HUES6 (cell line): Measurements from ENCODE around the gene FSD1L.

Experiments used
- H3K27ac ChIP-seq: 2 replicates; pipeline ENCODE4 v1.7.0; 2013; ENCODE audit warnings: low read depth, mild to moderate bottlenecking, low read length, inconsistent platforms
- H3K27me3 ChIP-seq: 2 replicates; pipeline ENCODE4 v1.6.1; 2013; ENCODE audit warnings: low read length; ENCODE audit not compliant: control insufficient read depth, insufficient read depth
- H3K36me3 ChIP-seq: 2 replicates; pipeline ENCODE4 v1.6.1; 2013; ENCODE audit warnings: low read length; ENCODE audit not compliant: control insufficient read depth, insufficient read depth
- H3K4me1 ChIP-seq: 2 replicates; pipeline ENCODE4 v1.6.1; 2013; ENCODE audit warnings: low read length; ENCODE audit not compliant: control insufficient read depth, insufficient read depth
- H3K4me3 ChIP-seq: 2 replicates; pipeline ENCODE4 v1.5.1; 2013; ENCODE audit warnings: low read depth, low read length
- H3K9ac ChIP-seq: one replicate; pipeline ENCODE4 v1.6.1; 2013; ENCODE audit warnings: mild to moderate bottlenecking, low read length
- H3K9me3 ChIP-seq: 2 replicates; pipeline ENCODE4 v1.6.1; 2013; ENCODE audit warnings: low read depth, low read length; ENCODE audit not compliant: control insufficient read depth, insufficient read depth

The FSD1L gene

GRCh38 chr9:105457560-105458294, 9.9 kb downstream of the FSD1L start:
- no peak overlapping the region for H3K4me3 ChIP-seq
- H3K9me3 ChIP-seq, result peaks cover 13% of the 10 kb centered on the region; the same call in 1 of the 2 replicates
- H3K9ac ChIP-seq, result no peak overlapping the region
- no peaks in the 10 kb centered on the region; the same call in 1 of the 2 replicates for H3K36me3 ChIP-seq
- peaks cover 21% of the 10 kb centered on the region for H3K4me1 ChIP-seq
- H3K27me3 ChIP-seq, result no peaks in the 10 kb centered on the region
- H3K27ac ChIP-seq, result peak overlapping the region; percentile 35; the same call in 1 of the 2 replicates

DNA sequence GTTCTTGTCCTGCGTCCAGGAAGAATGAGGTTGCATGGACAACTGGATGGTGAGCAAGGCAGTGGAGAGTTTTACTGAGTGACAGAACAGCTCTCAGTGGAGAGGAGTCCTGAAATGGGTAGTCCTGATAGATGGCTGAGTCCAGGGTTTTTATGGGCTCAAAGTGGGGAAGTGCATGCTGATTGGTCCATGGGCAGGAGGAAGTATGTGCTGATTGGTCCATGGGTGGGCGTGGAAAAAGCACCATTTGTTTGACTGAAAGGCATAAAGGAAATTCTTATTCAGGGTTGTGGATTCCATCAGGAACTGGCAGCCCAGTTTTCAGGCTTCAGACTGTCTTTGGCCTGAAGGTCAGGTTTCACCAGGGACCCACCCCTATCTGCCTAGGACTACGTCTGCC, 10.6 kb downstream of the FSD1L start:
- Histone ChIP-seq H3K9ac (no peak overlapping the region), H3K4me3 (no peak overlapping the region), H3K4me1 (peaks cover 21% of the 10 kb centered on the region), H3K9me3 (peaks cover 13% of the 10 kb centered on the region; the same call in 1 of the 2 replicates), H3K27me3 (no peaks in the 10 kb centered on the region), H3K27ac (no peak overlapping the region; the same call in 1 of the 2 replicates), H3K36me3 (no peaks in the 10 kb centered on the region; the same call in 1 of the 2 replicates)

DNA sequence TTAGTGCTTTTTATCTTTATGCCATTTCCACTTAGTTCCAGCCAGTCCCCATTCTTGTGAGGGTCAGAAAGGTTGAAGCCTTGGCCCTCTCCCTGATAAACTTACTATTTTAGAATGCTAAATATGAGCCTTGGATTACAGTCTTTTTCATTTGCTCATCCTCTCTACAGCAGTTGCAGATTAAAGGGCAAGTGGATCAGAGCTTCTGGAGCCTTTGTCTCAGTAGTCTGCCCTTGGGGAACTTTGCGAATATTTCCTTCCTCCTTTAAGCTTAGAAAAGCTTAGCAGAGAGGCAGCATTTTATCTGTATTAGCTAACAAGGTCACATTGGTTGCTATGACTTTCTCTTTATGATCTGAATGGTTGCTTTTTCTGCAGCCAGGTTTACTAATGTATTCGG, 11.5 kb downstream of the FSD1L start:
- Histone ChIP-seq H3K27ac (no peak overlapping the region; the same call in 1 of the 2 replicates), H3K4me1 (peaks cover 21% of the 10 kb centered on the region), H3K4me3 (no peak overlapping the region), H3K9ac (no peak overlapping the region), H3K9me3 (peaks cover 13% of the 10 kb centered on the region; the same call in 1 of the 2 replicates), H3K27me3 (no peaks in the 10 kb centered on the region), H3K36me3 (peaks cover 1% of the 10 kb centered on the region)

DNA sequence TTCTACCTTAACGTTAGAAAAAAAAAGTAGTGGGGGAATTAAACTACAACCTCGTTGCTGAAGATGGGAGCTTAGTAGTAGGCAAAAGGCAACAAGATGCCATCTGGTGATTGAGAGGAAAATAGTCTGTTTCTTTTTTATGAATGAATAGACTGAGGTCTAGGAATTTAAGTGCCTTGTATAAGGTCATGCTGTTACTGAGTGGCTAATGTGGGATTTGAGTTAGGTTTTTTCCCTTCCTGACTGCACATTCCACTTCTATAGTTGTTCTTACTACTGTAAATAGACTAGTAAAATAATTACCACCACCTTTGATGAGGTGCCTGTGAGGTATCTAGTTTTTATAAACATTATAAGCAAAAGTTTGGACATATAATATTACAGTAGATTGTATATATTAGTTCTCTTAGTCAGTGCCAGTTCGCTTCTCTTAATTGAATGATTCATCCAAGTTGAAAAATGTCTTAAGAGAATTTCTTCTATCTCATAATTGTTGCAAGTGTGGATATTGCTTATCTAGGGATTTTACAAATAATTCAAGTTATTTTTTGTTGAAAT, 19.1 kb downstream of the FSD1L start:
- Histone ChIP-seq H3K27ac (no peak overlapping the region), H3K27me3 (no peaks in the 10 kb centered on the region), H3K9ac (no peak overlapping the region), H3K9me3 (no peaks in the 10 kb centered on the region), H3K4me1 (no peaks in the 10 kb centered on the region), H3K4me3 (no peak overlapping the region), H3K36me3 (peaks cover 54% of the 10 kb centered on the region)

DNA sequence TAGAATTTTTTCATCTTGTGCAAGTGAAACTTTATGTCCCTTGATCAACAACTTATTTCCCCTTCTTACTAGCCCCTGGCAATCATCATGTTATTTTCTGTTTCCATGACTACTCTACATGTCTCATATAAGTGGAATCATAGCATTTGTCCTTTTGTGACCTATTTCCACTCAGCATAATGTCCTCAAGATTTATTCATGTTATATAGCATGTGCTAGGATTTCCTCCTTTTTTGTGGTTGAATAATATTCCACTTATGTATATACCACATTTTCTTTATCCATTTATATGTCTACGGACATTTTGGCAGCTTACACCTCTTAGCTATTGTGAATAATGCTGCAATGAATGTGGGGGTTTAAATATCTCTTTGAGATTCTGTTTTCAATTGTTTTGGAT, 21.0 kb downstream of the FSD1L start:
- no peak overlapping the region for H3K9ac ChIP-seq
- no peak overlapping the region for H3K4me3 ChIP-seq
- H3K9me3 ChIP-seq, result no peaks in the 10 kb centered on the region
- H3K27me3 ChIP-seq, result no peaks in the 10 kb centered on the region
- H3K4me1 ChIP-seq, result no peaks in the 10 kb centered on the region
- no peak overlapping the region for H3K27ac ChIP-seq
- H3K36me3 ChIP-seq, result peaks cover 54% of the 10 kb centered on the region

- Histone ChIP-seq H3K36me3 (peaks cover 23% of the 10 kb centered on the region), H3K27me3 (no peaks in the 10 kb centered on the region), H3K4me1 (no peaks in the 10 kb centered on the region), H3K9me3 (no peaks in the 10 kb centered on the region), H3K9ac (no peak overlapping the region), H3K27ac (no peak overlapping the region), H3K4me3 (no peak overlapping the region)
These were observed 25.4 kb downstream of the FSD1L start for GRCh38 chr9:105473221-105473620.

DNA sequence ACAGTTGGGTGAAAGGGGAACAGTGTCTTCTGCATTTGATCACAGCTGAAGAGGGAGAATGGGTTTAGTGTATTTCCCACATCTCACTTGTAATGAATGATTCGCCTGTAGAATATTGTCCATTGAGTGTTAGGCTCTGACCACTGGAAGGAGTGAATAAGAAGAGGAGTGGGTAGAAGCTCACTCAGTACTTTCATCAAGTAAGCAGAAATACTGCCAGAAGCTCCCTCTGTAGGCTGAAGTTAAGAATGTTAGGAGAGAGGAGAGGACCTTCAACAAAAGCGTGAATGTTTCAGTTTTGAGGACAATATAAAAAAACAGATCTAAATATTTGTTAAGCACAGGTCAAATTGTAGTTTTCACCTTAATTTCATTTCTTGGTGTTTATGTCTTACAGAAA, 27.5 kb downstream of the FSD1L start:
- H3K4me3 ChIP-seq, result no peak overlapping the region
- H3K9me3 ChIP-seq, result no peaks in the 10 kb centered on the region
- H3K36me3 ChIP-seq, result peaks cover 10% of the 10 kb centered on the region; the same call in 1 of the 2 replicates
- no peak overlapping the region for H3K9ac ChIP-seq
- H3K4me1 ChIP-seq, result no peaks in the 10 kb centered on the region
- H3K27me3 ChIP-seq, result no peaks in the 10 kb centered on the region
- H3K27ac ChIP-seq, result no peak overlapping the region

- H3K27ac ChIP-seq, result no peak overlapping the region
- H3K4me3 ChIP-seq, result no peak overlapping the region
- H3K9me3 ChIP-seq, result no peaks in the 10 kb centered on the region
- H3K9ac ChIP-seq, result no peak overlapping the region
- H3K36me3 ChIP-seq, result no peaks in the 10 kb centered on the region
- no peaks in the 10 kb centered on the region for H3K4me1 ChIP-seq
- no peaks in the 10 kb centered on the region for H3K27me3 ChIP-seq
These were observed 32.0 kb downstream of the FSD1L start for GRCh38 chr9:105479846-105480245.

DNA sequence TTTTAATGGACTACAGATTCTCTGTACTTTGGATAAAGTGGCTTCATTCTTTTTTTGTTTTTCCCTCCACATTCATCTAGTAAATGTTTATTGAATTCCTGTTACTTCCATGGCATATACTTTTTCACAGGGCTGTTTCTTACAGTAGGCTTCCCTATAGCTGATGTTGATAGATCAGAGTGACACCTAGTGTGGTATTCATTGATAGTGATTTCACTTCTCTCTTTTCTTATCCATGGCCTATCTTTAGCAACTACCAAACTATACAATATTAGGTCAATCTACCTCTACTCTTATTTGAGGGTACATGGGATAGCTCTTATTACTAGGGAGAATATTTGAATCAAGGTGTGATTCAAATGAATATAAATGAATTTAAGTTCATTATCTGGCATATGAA, 35.8 kb downstream of the FSD1L start:
- Histone ChIP-seq H3K9me3 (no peaks in the 10 kb centered on the region), H3K27ac (no peak overlapping the region), H3K4me1 (no peaks in the 10 kb centered on the region), H3K4me3 (no peak overlapping the region), H3K27me3 (no peaks in the 10 kb centered on the region), H3K9ac (no peak overlapping the region), H3K36me3 (peaks cover 10% of the 10 kb centered on the region; the same call in 1 of the 2 replicates)

GRCh38 chr9:105484226-105484625, 36.4 kb downstream of the FSD1L start:
- H3K36me3 ChIP-seq, result peaks cover 10% of the 10 kb centered on the region; the same call in 1 of the 2 replicates

DNA sequence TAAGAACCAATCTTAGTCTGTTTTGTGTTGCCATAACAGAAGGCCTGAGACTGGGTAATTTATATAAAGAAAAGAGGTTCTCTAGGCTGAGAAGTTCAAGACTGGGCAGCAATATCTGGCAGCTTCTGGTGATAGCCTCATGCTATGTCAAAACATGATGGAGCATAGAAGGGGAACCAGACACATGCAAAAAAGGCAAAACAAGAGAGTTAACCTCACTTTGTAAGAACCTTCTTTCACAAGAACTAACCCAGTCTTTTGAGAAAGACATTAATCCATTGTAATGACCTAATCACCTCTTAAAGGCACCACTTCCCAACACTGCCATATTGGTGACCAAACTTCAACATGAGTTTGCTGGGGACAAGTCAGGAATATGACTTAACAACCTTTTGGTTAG, 37.3 kb downstream of the FSD1L start:
- H3K27me3 ChIP-seq, result no peaks in the 10 kb centered on the region
- no peak overlapping the region for H3K4me3 ChIP-seq
- no peak overlapping the region for H3K9ac ChIP-seq
- H3K27ac ChIP-seq, result no peak overlapping the region
- no peaks in the 10 kb centered on the region for H3K9me3 ChIP-seq
- peaks cover 10% of the 10 kb centered on the region; the same call in 1 of the 2 replicates for H3K36me3 ChIP-seq
- no peaks in the 10 kb centered on the region for H3K4me1 ChIP-seq

More at GRCh38 chr9:105484226-105484625, 36.4 kb downstream of the FSD1L start:
- Histone ChIP-seq H3K4me3 (no peak overlapping the region), H3K4me1 (no peaks in the 10 kb centered on the region), H3K9me3 (no peaks in the 10 kb centered on the region), H3K9ac (no peak overlapping the region), H3K27ac (no peak overlapping the region), H3K27me3 (no peaks in the 10 kb centered on the region)
